ENCODE results near the gene WDR12. TPM values are rescaled to one million over a fixed set of nuclear protein-coding genes. Genes with fewer than 3 reads are reported as not detected.

WDR12 gene
- total RNA-seq: 10 to 100 TPM in 3 of 4 donors, 1 to 10 TPM in 1; 4.7 to 18.0 (median 13.9) TPM

- TF ChIP-seq CTCF (IDR thresholded peaks at IDR 0.05; ENCODE audit: low read depth): no peak
These were observed at the start of gene WDR12, which contains the start of gene CARF for GRCh38 chr2:202911512-202912341. Gene WDR12, minus strand, starts transcription at chr2:202911673. Its CDS starts 197 bp downstream, at chr2:202911476. Gene CARF, plus strand, starts transcription at chr2:202912275. Its CDS starts 29,628 bp downstream, at chr2:202941903.

GRCh38 chr2:202960524-202960923 is 49.1 kb upstream of the WDR12 start:
- no peak for TF ChIP-seq CTCF (IDR thresholded peaks at IDR 0.05; ENCODE audit: low read depth)

GRCh38 chr2:202950592-202950991 is 39.1 kb upstream of the WDR12 start:
- no peak for TF ChIP-seq CTCF (IDR thresholded peaks at IDR 0.05; ENCODE audit: low read depth)

GRCh38 chr2:202945497-202945896 is 34.0 kb upstream of the WDR12 start:
- no peak for TF ChIP-seq CTCF (IDR thresholded peaks at IDR 0.05; ENCODE audit: low read depth)

- TF ChIP-seq CTCF (IDR thresholded peaks at IDR 0.05; ENCODE audit: low read depth): no peak
These were observed 33.3 kb upstream of the WDR12 start for GRCh38 chr2:202944816-202945215.

GRCh38 chr2:202944408-202944807 is 32.9 kb upstream of the WDR12 start:
- no peak for TF ChIP-seq CTCF (IDR thresholded peaks at IDR 0.05; ENCODE audit: low read depth)

GRCh38 chr2:202941771-202942170 is 30.3 kb upstream of the WDR12 start:
- no peak for TF ChIP-seq CTCF (IDR thresholded peaks at IDR 0.05; ENCODE audit: low read depth)

All from subcutaneous adipose tissue (tissue), 4 donors.